DMS153 treated with DMSO at 0.1 percent for 48 hours (cell line): ENCODE measurements around the gene GGT7.
"Not testable (repeated sequence)": the region's sequence is repeated elsewhere in the genome, so short reads cannot be mapped to it uniquely, and the experiment has no call there.

ENCODE experiments used
- DNase-seq: peaks from one replicate; lab custom pipeline; 2025; ENCODE audit not compliant: unreplicated experiment; lab: John Stamatoyannopoulos, UW

GGT7 gene

DNA sequence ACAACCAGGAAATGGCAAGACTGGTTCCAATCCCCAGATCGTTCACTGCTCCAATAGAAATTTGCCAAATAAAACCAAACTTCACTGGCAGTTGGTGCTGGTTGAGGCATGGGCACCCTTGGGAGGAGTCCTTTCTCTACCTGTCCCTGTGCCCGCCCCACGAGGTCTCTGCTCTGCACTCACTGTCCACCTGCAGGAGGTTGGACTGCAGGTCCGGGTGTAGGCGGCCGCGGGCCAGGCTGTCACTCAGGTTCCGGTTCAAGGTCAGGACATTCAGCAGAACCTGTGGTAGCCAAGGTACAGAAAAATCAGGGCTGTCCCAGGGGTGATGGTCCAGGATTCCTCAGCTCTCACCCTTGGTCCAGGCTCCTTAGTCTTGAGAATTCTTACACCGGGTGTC is 22.9 kb downstream of the GGT7 start:
- DNase-seq: no peak

- DNase-seq: no peak
These were observed 24.1 kb downstream of the GGT7 start for GRCh38 chr20:34848597-34848996.

GRCh38 chr20:34843421-34843820 is 29.2 kb downstream of the GGT7 start:
- no peak for DNase-seq

DNA sequence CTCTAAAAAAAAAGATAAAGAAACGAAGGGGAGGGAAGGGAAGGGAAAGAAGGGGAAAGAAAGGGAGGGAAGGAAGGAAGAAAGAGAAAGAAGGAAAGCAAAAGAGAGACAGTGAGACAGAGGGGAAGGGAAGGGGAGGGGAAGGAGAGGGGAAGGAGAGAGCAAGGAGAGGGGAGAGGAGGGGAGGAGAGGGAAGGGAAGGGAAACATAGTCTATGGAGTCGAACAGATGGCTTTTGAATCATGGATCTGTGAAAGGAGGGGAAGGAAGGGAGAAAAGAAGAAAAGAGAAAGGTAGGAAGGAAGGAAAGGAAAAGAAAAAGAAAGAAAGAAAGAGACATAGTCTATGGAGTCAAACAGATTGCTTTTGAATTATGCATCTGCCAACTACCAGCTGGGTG is 30.5 kb downstream of the GGT7 start:
- DNase-seq: no peak

GRCh38 chr20:34834459-34834893 is 38.2 kb downstream of the GGT7 start:
- peak; percentile 19 for DNase-seq

DNA sequence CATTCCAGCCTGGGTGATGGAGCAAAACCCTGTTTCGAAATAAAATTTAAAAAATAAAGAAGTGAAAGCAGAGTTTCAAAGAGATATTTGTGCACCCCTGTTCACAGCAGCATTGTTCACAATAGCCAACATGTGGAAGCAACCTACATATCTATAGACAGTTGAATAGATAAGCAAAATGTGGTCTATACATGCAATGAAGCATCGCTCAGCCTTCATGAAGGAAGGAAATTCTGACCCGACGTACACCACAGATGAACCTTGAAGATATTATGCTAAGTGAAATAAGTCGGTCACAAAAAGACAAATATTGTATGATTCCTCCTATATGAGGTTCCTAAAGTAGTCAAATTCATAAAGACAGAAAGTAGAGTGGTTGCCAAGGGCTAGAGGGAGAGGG is 40.7 kb downstream of the GGT7 start:
- DNase-seq: no peak

DNA sequence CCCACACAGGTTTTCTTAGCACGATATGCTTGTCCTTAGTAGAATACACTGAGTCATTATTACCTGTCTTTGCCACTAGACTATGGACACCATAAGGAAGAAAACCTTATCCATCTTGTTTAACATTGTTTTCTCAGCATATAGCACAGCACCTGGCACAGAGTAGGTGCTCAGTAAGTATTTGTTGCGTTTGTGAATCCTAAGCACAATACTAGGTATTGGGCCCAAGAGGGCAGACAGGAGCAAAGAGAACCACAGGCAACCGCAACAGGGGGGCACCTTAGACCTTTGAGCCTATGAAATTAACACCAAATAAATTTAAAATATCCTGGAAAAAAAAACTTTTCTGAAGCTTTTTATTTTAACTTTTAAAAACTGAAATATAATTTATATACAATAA is 43.5 kb downstream of the GGT7 start:
- DNase-seq: no peak

DNA sequence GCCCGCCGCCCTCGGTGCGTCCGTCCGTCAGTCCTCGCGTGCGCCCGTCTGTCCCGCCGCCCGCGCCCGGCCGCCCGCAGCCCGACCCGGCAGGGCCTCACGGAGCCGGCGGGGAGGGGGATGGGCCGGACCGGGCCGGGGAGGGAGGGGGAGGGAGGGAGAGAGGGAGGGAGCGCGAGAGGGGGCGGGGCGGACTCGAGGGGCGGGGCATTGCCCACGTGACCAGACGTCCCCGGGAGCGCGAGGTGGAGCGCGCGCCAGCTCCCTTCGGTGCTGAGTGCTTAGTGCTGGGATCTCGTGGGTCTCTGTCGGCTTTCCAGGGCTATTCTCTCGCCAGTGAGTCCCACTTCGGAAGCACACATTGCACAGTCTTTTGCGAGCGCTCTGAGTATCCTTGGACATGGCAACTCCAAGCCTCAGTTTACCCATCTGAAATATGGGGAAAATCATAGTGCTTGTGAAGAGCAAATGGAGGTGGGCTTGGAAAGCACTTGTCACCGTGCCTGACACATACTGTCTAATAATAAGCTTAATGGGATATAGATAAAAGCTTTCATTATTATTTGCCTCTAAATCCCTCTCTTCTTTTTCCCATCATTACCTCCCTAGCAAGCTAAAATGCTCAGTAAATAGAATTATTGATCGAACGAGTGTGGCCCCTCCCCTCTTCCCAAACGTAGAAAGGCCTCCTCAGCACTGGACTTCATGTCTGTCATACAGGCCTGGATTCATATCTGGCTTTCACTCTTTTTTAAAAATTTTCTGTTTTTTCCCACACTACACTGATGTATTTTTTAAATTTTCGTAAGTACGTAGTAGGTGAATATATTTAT is 46.9 kb downstream of the GGT7 start, which contains the start of gene NCOA6:
NCOA6 (minus strand) TSS at position 122 of the 833 bp plus-strand sequence. CDS start 43,296 bp downstream, outside the sequence.
- peak; percentile 76 for DNase-seq

- no peak for DNase-seq
These were observed 47.7 kb downstream of the GGT7 start for GRCh38 chr20:34824806-34825529.

DNA sequence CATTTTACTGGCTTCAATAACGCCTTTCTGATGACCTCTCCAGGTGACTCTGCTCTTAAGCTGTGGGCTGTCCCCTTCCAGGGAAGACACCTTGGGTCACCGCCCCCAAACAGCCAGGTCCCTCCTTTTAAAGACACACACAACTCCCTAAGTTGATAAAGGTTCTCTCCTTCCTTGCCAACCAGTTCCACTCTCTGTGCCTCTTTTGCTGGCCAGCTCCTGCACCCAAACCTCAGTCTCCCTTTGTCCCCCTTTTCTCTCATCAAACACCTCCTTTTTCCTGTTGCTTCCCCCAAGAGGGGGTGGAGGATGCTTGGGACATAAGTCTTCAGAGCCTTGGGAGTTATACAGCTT is 48.2 kb downstream of the GGT7 start:
- peak; percentile 77 for DNase-seq

DNA sequence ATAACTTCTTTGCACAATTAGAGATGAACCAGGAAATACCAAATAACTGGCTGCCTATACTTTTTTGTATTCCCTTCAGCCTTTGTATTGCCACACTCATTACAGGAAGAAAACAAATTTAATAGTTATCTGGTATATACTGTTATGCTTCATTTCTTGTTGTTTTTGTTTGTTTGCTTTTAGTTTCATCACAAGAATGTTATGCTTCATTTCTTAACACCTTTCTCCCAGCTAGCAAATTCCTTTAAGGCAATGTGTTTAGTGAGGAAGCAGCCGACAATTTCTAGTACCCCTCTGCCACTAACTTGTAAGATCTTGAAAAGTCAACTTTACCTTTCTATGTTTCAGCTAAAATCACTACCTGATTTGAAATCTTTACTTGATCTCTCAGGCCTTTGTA is 48.6 kb downstream of the GGT7 start:
- no peak for DNase-seq

- no peak for DNase-seq
These were observed 51.7 kb downstream of the GGT7 start for GRCh38 chr20:34820805-34821578.

DNA sequence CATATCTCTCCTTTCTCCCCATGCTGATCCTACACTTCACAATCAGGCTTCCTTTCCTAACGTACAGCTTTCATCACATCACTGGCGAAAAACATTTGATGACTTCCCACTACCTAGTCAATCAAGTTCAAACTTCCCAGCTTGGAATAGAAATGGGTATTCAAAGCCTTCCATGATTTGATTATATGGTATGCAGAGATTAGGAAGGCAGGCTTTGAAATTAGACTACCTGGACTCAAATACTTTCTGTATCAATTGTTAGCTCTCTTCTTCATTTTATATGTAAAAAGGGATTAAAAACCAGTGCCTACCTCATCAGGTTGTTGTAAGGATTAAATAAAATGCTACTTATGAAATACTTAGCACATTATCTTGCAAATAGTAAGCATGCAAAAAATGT is 54.9 kb downstream of the GGT7 start:
- no peak for DNase-seq

DNA sequence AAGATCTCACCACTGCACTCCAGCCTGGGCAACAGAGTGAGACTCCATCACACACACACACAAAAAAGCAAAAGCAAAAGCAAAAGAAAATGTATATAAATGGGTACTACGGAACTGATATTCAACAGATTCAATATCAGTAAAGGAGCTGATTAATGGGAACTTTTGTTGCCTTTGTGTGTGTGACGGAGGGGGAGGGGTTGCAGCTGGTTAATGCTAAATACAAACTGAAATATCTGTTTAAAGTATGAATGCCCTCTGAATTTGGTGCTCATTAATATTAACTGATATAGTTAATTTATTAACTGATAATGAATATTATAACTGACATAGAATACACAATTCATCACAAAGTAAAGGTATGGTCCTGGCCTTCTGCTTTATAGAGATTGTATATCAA is 55.6 kb downstream of the GGT7 start:
- no peak for DNase-seq

DNA sequence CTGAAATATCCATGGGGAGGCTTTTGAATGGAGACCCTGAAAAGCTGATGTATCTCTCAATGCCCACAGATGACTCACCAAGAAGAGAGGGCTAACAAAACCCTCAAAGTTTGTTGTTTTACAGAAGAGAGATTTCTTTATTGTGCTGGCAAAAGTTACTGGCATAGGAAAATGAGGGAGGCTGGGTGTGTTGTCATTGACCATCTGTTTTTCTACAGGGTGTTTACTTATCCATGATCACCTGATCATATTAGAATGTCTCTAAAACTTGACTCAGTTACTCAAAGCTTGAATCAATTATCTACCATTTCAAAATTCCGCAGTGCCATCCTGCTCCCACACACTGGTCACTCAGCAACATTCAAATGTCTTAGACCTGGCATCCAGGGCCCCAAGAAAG is 57.0 kb downstream of the GGT7 start:
- DNase-seq: no peak

DNA sequence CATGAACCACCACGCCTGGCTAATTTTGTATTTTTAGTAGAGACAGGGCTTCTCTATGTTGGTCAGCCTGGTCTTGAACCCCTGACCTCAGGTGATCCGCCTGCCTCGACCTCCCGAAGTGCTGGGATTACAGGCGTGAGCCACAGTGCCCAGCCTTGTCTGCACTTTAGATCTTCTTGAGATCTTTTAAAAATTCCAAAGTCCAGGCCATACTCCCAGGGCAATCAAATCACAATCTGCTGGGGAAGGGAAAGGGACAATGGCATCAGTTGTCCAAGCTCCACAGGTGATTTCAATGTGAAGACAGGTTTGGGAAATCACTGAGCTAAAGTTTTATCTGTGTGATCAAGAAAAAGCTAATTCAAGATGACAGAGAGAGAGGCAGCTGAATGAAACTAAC is 64.1 kb downstream of the GGT7 start:
- DNase-seq: no peak

DNA sequence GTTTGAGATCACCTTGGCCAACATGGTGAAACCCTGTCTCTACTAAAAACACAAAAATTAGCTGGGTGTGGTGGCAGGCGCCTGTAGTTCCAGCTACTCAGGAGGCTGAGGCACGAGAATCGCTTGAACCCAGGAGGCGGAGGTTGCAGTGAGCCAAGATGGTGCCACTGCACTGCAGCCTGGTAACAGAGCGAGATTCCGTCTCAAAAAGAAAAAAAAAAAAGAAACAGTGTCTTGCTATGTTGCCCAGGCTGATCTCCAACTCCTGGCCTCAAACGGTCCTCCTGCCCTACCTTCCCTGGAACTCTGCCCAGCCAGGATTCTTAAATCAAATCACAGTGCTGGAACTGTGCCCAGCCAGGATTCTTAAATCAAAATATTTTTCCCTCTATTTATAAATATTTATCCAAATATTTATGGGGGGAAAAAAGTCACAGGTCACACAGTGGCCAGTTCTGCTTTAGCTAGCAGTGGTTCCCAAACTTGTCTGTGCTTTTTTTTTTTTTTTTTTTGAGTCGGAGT is 64.7 kb downstream of the GGT7 start:
- DNase-seq: not testable (repeated sequence)

DNA sequence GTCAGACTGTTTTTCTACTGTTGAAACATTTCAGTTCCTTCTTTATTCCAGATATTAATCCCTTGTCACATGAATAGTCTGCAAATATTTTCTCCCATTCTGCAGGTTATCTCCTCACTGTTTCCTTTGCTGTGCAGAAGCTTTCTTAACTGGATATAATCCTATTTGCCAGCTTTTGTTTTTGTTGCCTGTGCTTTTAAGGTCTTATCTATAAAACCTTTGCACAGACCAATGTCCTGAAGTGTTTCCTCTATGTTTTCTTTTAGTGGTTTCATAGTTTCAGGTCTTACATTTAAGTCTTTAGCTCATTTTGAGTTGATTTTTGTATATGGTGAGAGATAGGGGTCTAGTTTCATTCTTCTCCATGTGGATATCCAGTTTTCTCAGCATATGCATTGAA is 66.4 kb downstream of the GGT7 start:
- no peak for DNase-seq

DNA sequence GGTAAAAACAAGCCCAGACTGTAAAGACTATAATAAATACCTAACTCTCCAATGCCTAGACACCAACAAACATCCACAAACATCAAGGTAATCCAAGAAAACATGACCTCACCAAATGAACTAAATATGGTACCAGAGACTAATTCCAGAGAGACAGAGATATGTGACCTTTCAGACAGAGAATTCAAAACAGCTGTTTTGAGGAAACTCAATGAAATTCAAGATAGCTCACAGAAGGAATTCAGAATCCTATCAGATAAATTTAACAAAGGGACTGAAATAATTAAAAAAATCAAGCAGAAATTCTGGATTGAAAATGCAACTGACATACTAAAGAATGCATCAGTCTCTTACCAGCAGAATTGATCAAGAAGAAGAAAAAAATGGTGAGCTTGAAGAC is 73.8 kb downstream of the GGT7 start:
- DNase-seq: no peak

DNA sequence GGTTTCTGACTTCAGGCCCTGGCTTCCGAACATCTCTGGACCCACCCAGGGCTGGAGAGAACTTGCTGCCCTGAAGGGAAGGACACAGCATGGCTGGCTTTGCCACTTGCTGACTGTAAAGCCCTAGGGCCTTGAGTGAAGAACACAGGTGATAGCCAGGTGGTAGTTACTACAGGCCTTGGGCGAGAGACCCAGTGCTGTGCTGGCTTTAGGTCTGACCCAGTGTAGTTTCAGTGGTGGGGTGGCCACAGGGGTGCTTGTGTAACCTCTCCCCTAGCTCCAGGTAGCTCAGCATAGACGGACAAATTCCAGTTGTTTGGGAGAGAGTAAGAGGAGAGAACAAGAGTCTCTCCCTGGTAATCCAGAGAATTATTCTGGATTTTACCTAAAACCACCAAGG is 74.3 kb downstream of the GGT7 start:
- DNase-seq: no peak
